Endothelial cell of umbilical vein (primary cell): ENCODE measurements around the gene NCK1. TPM values are rescaled to one million over a fixed set of nuclear protein-coding genes. Genes with fewer than 3 reads are reported as not detected.

Source experiments
- BruUV-seq: library from RNA; stranded (reverse); fragments of 400-500 nt; replicated peaks from 2 replicates; lab custom pipeline; 2021; lab: Mats Ljungman, UMichigan
- CTCF ChIA-PET: fragments of 300-600, 350-600 bp; sonication (Branson Sonifier 250); formaldehyde crosslinking; loops from one replicate; lab custom pipeline; 2021; ENCODE audit warnings: antibody characterized with exemption, inconsistent platforms; lab: Charles Lee
- POLR2A ChIA-PET: fragments of 300-600, 350-600 bp; sonication (Branson Sonifier 250); formaldehyde crosslinking; loops from one replicate; lab custom pipeline; 2021; ENCODE audit warnings: antibody characterized with exemption, inconsistent platforms; lab: Charles Lee
- DNase-seq: peaks from one replicate; pipeline ENCODE4 v3.0.0-alpha.2; 2011; ENCODE audit warnings: low read depth, low spot score
- FAIRE-seq: peaks from 2 replicates; lab custom pipeline; 2011; peaks lifted over from hg19 to GRCh38; lab: Jason Lieb, UNC
- H2AFZ ChIP-seq: 2 replicates; pipeline ENCODE4 v1.6.0; 2012; ENCODE audit warnings: low read depth, low read length, control low read depth, inconsistent platforms
- H3K27ac ChIP-seq: 2 replicates; pipeline ENCODE4 v1.5.1; 2011; ENCODE audit warnings: low read depth, mild to moderate bottlenecking, control low read depth, low read length, moderate library complexity; ENCODE audit not compliant: insufficient read depth
- H3K27me3 ChIP-seq, 2 experiments: 2 replicates each; pipeline versions ENCODE4 v1.6.0 to v1.6.1; 2011; ENCODE audit warnings: low read length in 2 of 2, mixed read lengths in 1 of 2; ENCODE audit not compliant: control insufficient read depth in 2 of 2, insufficient read depth in 2 of 2
- H3K36me3 ChIP-seq, 2 experiments: 2 replicates in 1 of 2; 3 replicates in 1 of 2; pipeline ENCODE4 v1.5.1; 2011; ENCODE audit warnings: low read length in 2 of 2, mild to moderate bottlenecking in 1 of 2, moderate library complexity in 1 of 2; ENCODE audit not compliant: control insufficient read depth in 2 of 2, insufficient read depth in 2 of 2; ENCODE audit errors: extremely low read depth in 1 of 2
- H3K4me1 ChIP-seq: 3 replicates; pipeline ENCODE4 v1.5.1; 2011; ENCODE audit warnings: mild to moderate bottlenecking, low read length; ENCODE audit not compliant: control insufficient read depth, insufficient read depth; ENCODE audit errors: extremely low read depth
- H3K4me2 ChIP-seq: 2 replicates; pipeline ENCODE4 v1.6.1; 2011; ENCODE audit warnings: low read length, control low read depth, mixed read lengths; ENCODE audit not compliant: insufficient read depth
- H3K4me3 ChIP-seq, 3 experiments: fragments of 200-600 bp in 1 of 3; sonication (generic), shearing (Covaris generic) in 1 of 3; replicated peaks in 1 of 3; 2 replicates each; pipeline ENCODE4 v1.5.1; 2011 to 2016; ENCODE audit warnings: control low read depth in 3 of 3, low read length in 3 of 3, mild to moderate bottlenecking in 2 of 3, inconsistent platforms in 1 of 3, low read depth in 1 of 3, moderate library complexity in 1 of 3; ENCODE audit not compliant: insufficient read depth in 1 of 3
- H3K79me2 ChIP-seq: 2 replicates; pipeline ENCODE4 v1.6.0; 2012; ENCODE audit warnings: low read length, inconsistent platforms; ENCODE audit not compliant: control insufficient read depth, insufficient read depth
- H3K9ac ChIP-seq: replicated peaks from 2 replicates; pipeline ENCODE3; 2011; ENCODE audit warnings: low read length, control low read depth; ENCODE audit not compliant: insufficient read depth; ENCODE audit errors: extremely low read depth
- H3K9me1 ChIP-seq: replicated peaks from 3 replicates; pipeline ENCODE4 v1.6.0; 2011; ENCODE audit warnings: mild to moderate bottlenecking, low read length; ENCODE audit not compliant: control insufficient read depth, insufficient read depth; ENCODE audit errors: extremely low read depth
- H3K9me3 ChIP-seq: replicated peaks from 2 replicates; pipeline ENCODE4 v1.5.1; 2012; ENCODE audit warnings: low read length, inconsistent platforms; ENCODE audit not compliant: control insufficient read depth, insufficient read depth
- H4K20me1 ChIP-seq: replicated peaks from 2 replicates; pipeline ENCODE3; 2011; ENCODE audit warnings: mild to moderate bottlenecking, low read length; ENCODE audit not compliant: control insufficient read depth, insufficient read depth; ENCODE audit errors: extremely low read depth
- EZH2 ChIP-seq: IDR thresholded peaks from 2 replicates; pipeline ENCODE4 v1.6.1; 2012; ENCODE audit warnings: borderline replicate concordance, low read depth, mild to moderate bottlenecking, moderate library complexity, low read length, inconsistent platforms; ENCODE audit not compliant: severe bottlenecking
- MYC ChIP-seq: IDR thresholded peaks from one replicate; pipeline ENCODE4 v1.6.1; 2011; ENCODE audit warnings: mild to moderate bottlenecking, low read depth, low read length
- POLR2A ChIP-seq: IDR thresholded peaks from 2 replicates; pipeline ENCODE4 v1.6.1; 2012; ENCODE audit warnings: low read depth, mild to moderate bottlenecking, control low read depth, low read length
- POLR2AphosphoS5 ChIP-seq: IDR thresholded peaks from 2 replicates; pipeline ENCODE4 v1.6.1; 2012; ENCODE audit warnings: low read depth, mild to moderate bottlenecking, control low read depth, low read length, moderate library complexity; ENCODE audit not compliant: insufficient read depth
- dilution Hi-C: fragments of 300-500 bp; cut with MboI; formaldehyde crosslinking; loops from one replicate; pipeline ENCODE4 v1.15.0; 2019; ENCODE audit warnings: low sequenced_read_pairs; ENCODE audit not compliant: extremely low pct_ligation_motif_present
- intact Hi-C: fragments of 100-400 bp; cut with micrococcal nuclease; formaldehyde crosslinking; loops from one replicate; pipeline ENCODE4 v1.10.0; 2022
- polyA plus RNA-seq, 4 experiments: library from polyadenylated mRNA; depleted of rRNA in 3 of 4; stranded (reverse) in 3 of 4; unstranded in 1 of 4; fragments of >200 nt; gene quantifications; 2 replicates each; pipeline versions ENCODE4 v1.2.1 to v1.2.3, GENCODE V29; 2011 to 2012; ENCODE audit warnings: missing spikeins in 1 of 4
- total RNA-seq: library from RNA; stranded (reverse); gene quantifications from 2 replicates; pipeline ENCODE4 v1.2.3, GENCODE V29; 2021

NCK1 gene
- total and polyA plus RNA-seq, 2 donors (not counting 3 experiments of a cell fraction or from before 2014, with no cell fraction given): 19.3 to 52.2 TPM

DNA sequence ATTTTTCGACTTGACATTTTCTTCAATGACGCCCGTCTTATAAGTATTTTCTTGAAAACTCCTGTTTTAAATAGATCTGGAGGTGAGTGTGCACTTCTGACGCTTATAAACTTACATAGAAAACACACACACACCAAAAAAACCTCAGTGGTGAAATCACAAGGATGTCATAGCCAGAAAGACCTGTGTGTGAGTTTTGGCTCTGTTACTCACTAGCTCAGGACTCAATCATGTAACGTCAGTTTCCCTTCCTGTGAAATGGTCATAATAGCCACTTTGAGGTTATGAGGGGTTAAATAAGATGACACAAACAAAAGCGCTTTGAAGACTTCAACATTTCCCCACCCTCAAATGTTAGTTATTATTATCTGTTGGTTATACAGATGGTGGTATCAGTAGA is 97.6 kb downstream of the NCK1 start:
- TF ChIP-seq EZH2 (no peak), MYC (no peak), POLR2A (no peak)
- no peaks in the 10 kb centered on the region for H3K27me3 ChIP-seq
- dilution Hi-C loops: no loop called here
- H3K4me3 ChIP-seq: no peak overlapping the region
- H3K27ac ChIP-seq: no peak overlapping the region
- H3K79me2 ChIP-seq: no peaks in the 10 kb centered on the region
- no TSS peak for BruUV-seq
- DNase-seq (no peak), FAIRE-seq (no peak)
- H3K4me1 ChIP-seq: peaks cover 13% of the 10 kb centered on the region
- no peaks in the 10 kb centered on the region for H3K9me1 ChIP-seq
- no peaks in the 10 kb centered on the region for H3K36me3 ChIP-seq
- H2AFZ ChIP-seq: no peak overlapping the region
- no peak overlapping the region for H3K9ac ChIP-seq
- ChIA-PET CTCF (interaction anchor here (0.6 kb wide), 1 partner anchor 45 kb away, joined by 3 read pairs; no protein-coding TSS in a partner anchor), POLR2A (no interaction called here)
- no peaks in the 10 kb centered on the region for H4K20me1 ChIP-seq
- H3K9me3 ChIP-seq: no peaks in the 10 kb centered on the region
- intact Hi-C loops: no loop called here
- H3K4me2 ChIP-seq: no peak overlapping the region

DNA sequence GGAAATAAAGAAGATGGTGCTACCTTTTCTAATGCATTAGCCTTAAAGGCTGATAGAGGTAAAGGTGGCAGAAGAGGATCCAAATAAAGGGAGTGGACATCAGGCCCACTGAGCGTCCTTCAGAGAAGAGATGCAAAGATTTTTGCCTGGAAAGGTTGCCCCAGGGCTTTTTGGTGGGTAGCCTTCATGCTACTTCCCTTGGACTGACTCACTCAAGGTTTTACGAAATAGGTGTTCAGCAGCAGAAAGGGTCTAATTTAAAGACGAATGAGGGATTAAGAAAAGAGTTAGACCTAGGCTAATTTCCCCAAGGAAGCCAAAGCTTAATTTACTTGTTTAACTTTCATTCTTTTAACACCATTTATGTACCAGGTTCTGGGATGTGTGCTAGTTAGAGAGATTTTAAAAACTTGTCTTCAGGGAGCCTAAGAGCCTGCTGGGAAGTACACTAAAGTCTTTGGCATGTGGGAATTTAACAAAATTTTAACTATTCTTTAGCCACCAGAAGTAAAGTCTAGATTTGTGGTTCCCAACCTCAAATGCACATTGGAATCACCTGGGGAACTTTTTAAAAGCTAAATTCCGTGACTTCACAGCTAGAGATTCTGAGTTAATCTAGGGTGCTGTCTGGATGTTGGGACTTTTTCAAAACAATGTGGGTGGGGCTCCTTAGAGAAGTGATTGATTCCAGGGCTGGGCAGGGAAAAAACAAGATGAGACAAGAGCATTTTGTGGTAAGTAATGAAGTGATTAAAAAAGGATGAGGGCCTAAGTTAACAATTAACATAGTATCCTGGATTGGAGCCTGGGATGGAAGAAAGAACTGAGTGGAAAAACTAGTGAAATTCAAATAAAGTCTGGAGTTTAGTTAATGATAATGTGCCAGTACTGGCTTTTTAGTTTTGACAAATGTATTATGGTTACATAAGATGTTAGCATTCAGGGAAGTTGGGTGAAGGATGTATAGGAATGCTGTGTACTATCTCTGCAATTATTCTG is 99.1 kb downstream of the NCK1 start:
- no peak for TF ChIP-seq POLR2AphosphoS5
- no peak overlapping the region for H2AFZ ChIP-seq
- H3K9me1 ChIP-seq: no peaks in the 10 kb centered on the region
- dilution Hi-C loops: no loop called here
- H3K4me2 ChIP-seq: no peak overlapping the region
- no peak overlapping the region for H3K27ac ChIP-seq
- POLR2A ChIA-PET: no interaction called here
- H3K4me1 ChIP-seq: peaks cover 2% of the 10 kb centered on the region
- no peaks in the 10 kb centered on the region for H3K36me3 ChIP-seq
- no TSS peak for BruUV-seq
- no peak overlapping the region for H3K9ac ChIP-seq
- FAIRE-seq (no peak), DNase-seq (no peak)
- CTCF ChIA-PET: interaction anchor here (0.7 to 1.9 kb wide), 5 partner anchors 11 to 71 kb away, joined by 3 to 4 read pairs (median 3); no protein-coding TSS in a partner anchor
- no peaks in the 10 kb centered on the region for H3K9me3 ChIP-seq
- no peaks in the 10 kb centered on the region for H3K27me3 ChIP-seq
- H3K79me2 ChIP-seq: no peaks in the 10 kb centered on the region
- intact Hi-C loops: no loop called here
- H3K4me3 ChIP-seq: no peak overlapping the region
- H4K20me1 ChIP-seq: no peaks in the 10 kb centered on the region
